ENCODE results near the gene C4orf50.

Gene C4orf50

DNA sequence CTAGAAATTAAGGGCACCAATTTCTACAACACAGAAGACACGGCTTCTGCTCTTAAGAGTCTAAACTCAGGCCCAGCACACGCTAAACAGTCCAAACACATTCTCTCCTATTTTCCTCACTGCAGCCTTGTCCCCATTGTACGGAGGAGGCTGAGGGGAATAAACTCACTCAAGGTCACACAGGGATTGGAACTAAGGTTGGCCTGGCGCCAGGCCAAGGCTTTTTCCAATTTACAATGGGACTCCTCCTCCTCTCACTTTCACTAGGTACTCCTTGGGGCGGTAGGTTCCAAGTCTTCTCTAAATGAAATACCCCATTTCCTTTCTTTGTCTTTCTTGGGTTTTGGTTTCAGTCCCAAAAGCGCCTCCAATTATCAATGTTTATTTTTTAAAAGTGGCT is 76.6 kb downstream of the C4orf50 start:
- Mint-ChIP-seq H3K9me3 (peaks cover 3% of the 10 kb centered on the region), H3K4me3 (no peak overlapping the region), H3K4me1 (peaks cover 8% of the 10 kb centered on the region), H3K27ac (no peak overlapping the region), H3K36me3 (no peaks in the 10 kb centered on the region)
- ATAC-seq, result no peak
- no peak for DNase-seq (ENCODE audit: low spot score in 2 of 2)

DNA sequence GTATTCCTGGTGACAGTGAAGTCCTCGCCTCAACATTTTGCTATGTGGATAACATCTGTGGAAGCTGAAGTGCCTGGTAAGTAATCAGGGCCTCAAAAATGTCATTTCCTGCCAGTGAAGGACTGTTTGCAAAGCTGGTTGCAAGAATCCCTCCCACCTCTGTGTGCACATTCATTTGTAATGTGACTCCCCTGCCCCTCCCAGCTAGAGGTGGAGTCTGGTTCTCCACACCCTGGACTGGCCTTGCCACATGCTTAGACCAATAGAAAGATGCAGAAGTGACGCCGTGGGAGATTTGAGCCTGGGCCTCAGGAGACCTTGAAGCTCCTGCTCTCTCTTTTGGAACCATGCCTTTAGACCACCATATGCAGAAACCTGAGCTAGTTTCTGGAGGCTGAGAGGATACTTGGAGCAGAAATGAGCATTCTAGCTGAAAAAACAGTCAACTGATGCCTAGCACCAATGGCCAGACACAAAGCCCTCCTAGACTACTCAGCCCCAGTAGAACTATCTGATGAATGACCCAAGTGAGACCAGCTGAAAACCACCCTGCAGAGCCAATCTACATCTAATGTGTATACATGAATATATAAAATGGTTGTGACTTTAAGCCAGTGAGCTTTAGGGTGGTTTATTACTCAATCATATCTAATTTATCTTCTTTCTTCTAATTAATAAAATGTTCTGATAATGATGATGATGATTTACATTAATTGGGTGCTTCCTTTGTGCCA is 77.6 kb downstream of the C4orf50 start:
- H3K27ac Mint-ChIP-seq, result peak overlapping the region; percentile 14
- H3K36me3 Mint-ChIP-seq, result no peaks in the 10 kb centered on the region
- no peak for DNase-seq (ENCODE audit: low spot score in 2 of 2)
- no peak overlapping the region for H3K4me3 Mint-ChIP-seq
- H3K4me1 Mint-ChIP-seq, result peaks cover 8% of the 10 kb centered on the region
- H3K9me3 Mint-ChIP-seq, result no peaks in the 10 kb centered on the region
- no peak for ATAC-seq

DNA sequence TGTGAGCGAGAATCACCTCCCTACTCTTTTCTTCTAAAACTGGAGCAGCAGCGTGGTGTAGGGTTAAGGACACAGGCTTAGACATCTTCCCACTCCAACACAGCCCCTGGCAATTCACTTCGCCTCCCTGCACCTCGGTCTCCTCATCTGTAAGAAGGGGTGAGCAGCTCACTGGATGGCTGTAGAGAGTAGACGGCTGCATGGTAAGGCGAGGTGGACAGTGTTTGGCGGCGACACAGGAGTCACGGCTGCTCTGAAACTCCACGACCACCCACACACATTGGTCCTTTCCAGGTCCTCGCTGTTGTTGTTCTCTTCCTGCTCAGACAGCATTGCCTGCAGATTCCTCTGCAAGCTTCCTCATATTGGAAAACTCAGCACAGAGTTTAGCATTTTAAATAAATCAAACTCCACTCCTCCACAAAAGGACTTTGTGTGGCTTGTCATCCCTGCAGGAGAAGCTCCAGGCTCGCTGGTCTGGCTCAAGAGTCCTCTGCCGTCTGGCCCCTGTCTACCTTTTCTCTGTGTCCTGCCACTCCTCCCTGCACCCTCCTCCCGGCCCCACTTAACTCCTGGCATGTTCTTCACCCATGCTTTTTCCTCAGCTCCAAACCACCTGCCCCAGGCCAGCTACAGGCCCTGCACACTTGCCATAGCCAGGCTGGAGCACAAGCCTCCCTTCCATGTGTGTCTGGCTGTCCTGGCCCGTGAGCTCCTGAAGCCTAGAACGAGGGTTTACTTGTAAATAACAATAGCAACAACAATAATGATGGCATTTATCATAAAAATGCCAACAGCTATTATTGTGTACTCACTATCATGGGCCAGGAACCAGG is 84.0 kb downstream of the C4orf50 start:
- no peak for ATAC-seq
- DNase-seq (ENCODE audit: low spot score in 2 of 2), result no peak
- Mint-ChIP-seq H3K27ac (no peak overlapping the region), H3K36me3 (no peaks in the 10 kb centered on the region), H3K4me1 (no peaks in the 10 kb centered on the region), H3K9me3 (no peaks in the 10 kb centered on the region), H3K4me3 (no peak overlapping the region)

DNA sequence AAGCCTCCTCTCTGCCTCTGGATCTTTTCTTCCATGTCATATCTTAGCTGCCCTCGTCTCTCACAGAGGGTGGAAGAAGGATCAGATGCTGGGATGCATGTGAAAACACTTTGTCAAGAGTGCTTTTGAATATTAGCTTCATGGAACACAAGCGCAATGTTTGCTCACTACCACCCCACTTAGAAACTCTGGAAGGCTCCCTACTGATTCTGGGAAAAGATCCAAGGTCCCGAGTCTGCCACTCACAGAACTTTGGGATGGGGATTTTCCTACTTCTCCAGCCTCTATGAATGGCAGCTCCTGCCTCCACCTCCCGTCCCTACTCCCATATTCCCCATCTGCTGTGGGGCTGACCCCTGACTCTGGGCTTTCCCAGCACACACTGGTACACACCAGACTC is 85.1 kb downstream of the C4orf50 start:
- ATAC-seq, result peak; percentile 32

DNA sequence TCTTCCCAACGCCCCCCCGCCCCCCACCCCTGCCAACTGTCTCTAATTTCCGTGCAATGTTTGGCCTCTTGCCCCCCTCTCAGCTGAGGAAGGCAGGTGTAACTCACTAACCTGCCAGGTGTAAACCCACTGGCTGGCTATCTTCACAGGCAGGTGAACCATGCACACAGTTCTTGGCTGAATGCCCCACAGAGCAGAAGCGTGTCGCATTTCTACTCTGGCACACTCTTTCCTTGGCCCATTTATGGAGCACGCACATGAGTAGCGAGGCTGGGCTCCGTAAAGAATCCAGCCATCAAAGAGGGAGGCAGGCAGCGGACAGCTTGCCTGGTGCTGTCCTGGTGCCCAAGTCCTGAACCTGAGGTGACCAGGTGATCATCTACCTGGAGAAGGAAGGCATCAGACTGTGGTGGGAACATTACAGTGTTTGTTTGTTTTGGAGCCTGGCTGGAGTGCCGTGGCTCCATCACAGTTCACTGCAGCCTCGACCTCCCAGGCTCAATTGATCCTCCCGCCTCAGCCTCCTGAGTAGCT is 86.1 kb downstream of the C4orf50 start:
- Mint-ChIP-seq H3K4me3 (no peak overlapping the region), H3K4me1 (no peaks in the 10 kb centered on the region), H3K9me3 (no peaks in the 10 kb centered on the region), H3K27ac (no peak overlapping the region), H3K36me3 (no peaks in the 10 kb centered on the region)
- DNase-seq (ENCODE audit: low spot score in 2 of 2) (no peak), ATAC-seq (no peak)

More for the DNA sequence above, 85.1 kb downstream of the C4orf50 start:
- no peak overlapping the region for H3K27ac Mint-ChIP-seq
- no peaks in the 10 kb centered on the region for H3K9me3 Mint-ChIP-seq
- no peak for DNase-seq (ENCODE audit: low spot score in 2 of 2)
- no peak overlapping the region for H3K4me3 Mint-ChIP-seq
- no peaks in the 10 kb centered on the region for H3K36me3 Mint-ChIP-seq
- no peaks in the 10 kb centered on the region for H3K4me1 Mint-ChIP-seq

DNA sequence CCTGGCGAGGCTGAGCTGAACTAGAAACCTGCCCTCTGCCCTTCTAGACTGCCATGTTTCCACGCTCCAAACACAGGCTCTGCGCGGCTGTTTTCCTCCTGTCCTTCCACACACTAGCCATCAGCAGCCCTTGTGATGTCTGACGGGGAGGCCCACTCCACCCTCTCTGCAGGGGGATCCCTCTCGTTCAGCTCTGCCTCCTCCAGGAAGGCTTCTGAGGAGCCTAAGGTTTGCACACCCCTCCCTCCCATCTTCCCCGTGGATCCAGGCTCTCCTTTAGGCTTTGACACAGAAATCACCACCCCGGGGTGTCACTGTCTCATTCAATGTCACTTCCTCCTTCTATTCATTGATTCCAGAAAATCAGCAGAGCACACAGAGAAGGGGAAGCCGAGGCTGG is 86.7 kb downstream of the C4orf50 start:
- DNase-seq (ENCODE audit: low spot score in 2 of 2), result no peak
- Mint-ChIP-seq H3K4me3 (no peak overlapping the region), H3K27ac (no peak overlapping the region), H3K36me3 (no peaks in the 10 kb centered on the region), H3K4me1 (no peaks in the 10 kb centered on the region), H3K9me3 (no peaks in the 10 kb centered on the region)
- no peak for ATAC-seq

DNA sequence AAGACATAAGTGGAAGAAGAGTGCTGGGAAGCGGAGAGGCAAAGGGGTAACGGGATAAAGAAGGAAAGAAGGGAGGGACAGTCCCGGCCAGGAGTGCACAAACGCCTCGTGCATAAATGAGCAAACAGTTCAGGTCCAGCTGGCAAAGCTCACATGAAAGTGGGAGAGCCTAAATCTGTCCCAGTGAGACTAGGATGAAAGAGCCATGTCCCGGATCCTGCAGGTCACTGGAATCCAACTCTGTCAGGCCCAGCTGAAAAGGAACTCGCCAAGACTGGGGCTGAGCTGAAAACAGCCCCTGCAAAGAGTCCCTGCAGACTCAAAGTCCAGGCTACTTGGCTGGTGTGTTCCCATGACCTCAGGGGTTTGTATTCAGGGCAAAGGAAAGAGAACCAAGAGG is 87.4 kb downstream of the C4orf50 start:
- DNase-seq (ENCODE audit: low spot score in 2 of 2) (no peak), ATAC-seq (no peak)
- H3K4me3 Mint-ChIP-seq, result no peak overlapping the region
- no peaks in the 10 kb centered on the region for H3K4me1 Mint-ChIP-seq
- H3K9me3 Mint-ChIP-seq, result no peaks in the 10 kb centered on the region
- no peaks in the 10 kb centered on the region for H3K36me3 Mint-ChIP-seq
- no peak overlapping the region for H3K27ac Mint-ChIP-seq

DNA sequence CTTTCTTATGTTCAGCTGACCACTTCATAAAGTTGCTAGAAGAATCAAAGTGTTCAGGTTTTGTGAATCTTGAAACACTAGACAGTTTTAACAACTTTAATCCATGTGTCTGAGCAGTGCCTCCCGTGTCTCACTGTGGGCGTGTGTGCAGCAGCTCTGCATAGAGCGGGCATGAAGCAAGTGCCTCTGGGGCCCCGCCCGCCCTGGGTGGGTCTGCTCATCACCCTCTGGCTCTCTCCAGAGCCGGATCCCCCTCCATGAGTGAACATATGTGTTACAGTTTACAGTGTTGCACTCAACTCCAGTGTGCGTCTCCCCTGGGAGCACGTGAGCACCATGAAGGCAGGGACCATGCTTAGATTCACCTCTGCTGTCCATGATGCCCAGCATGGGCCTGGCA is 87.8 kb downstream of the C4orf50 start:
- H3K4me3 Mint-ChIP-seq, result no peak overlapping the region
- H3K4me1 Mint-ChIP-seq, result no peaks in the 10 kb centered on the region
- no peaks in the 10 kb centered on the region for H3K9me3 Mint-ChIP-seq
- H3K27ac Mint-ChIP-seq, result no peak overlapping the region
- ATAC-seq (no peak), DNase-seq (ENCODE audit: low spot score in 2 of 2) (no peak)
- no peaks in the 10 kb centered on the region for H3K36me3 Mint-ChIP-seq

DNA sequence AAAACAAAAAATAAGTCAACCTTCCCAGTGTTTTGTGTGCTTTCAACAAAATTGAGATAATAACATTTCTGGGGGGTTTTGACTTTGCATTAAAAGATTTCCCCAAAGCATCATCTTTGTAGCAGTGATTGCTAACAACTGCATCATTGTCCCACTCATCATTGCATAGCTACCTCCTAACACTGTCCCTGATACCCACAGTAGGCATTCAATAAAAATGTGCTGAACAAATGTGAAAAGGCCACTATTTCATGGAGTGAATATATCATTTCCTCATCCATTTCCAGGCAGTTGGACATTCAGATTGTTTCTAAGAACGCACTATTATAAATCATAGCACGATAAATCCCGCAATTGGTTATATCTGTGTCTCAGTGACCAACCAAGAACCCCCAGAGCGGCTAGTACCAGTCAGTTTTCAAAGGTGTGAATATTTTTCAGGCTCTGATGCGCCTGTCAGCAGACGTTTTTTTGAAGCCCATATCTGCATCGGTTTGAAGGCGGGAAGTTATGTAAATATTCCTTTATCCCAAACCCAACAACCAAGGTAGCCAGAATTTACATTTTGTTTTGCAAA is 89.3 kb downstream of the C4orf50 start:
- H3K4me1 Mint-ChIP-seq, result no peaks in the 10 kb centered on the region
- H3K36me3 Mint-ChIP-seq, result no peaks in the 10 kb centered on the region
- H3K4me3 Mint-ChIP-seq, result no peak overlapping the region
- ATAC-seq, result no peak
- H3K9me3 Mint-ChIP-seq, result no peaks in the 10 kb centered on the region
- no peak for DNase-seq (ENCODE audit: low spot score in 2 of 2)
- no peak overlapping the region for H3K27ac Mint-ChIP-seq

DNA sequence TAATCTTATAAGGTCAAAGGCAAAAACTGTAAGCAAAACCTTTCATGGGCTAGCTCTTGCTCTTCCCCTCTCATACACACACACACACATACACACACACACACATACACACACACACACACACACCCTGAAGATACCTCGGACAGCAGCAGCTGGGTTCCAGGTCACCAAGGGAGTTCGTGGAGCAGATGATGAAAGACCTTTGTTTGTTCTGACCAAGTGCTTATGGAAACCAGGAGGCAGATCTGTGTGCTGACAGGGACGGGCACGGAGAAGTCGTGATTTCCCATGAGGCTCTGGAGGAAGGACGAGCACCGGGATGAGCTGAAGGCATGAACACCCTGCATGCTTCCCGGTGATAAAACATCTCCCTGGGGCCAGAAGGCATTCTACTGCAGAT is 90.0 kb downstream of the C4orf50 start:
- H3K9me3 Mint-ChIP-seq, result no peaks in the 10 kb centered on the region
- H3K4me1 Mint-ChIP-seq, result no peaks in the 10 kb centered on the region
- H3K27ac Mint-ChIP-seq, result no peak overlapping the region
- ATAC-seq, result no peak
- no peaks in the 10 kb centered on the region for H3K36me3 Mint-ChIP-seq
- no peak overlapping the region for H3K4me3 Mint-ChIP-seq
- no peak for DNase-seq (ENCODE audit: low spot score in 2 of 2)

DNA sequence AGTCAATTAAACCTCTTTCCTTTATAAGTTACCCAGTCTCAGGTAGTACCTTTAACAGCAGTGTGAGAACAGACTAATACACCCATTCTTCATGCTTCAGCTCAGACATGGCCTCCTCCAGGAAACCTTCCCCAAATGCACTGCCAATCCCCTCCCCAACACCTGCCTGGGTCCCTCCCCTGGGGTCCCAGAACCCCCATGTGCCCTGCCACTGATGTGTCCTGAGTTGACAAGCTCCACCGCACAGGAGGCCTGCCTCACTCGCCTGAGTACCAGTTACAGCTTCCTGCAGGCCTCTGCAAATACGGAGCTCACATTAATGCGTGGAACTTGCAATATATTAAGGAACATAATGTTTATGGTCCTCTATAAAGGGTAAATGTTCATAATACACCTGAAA is 90.5 kb downstream of the C4orf50 start:
- Mint-ChIP-seq H3K36me3 (no peaks in the 10 kb centered on the region), H3K4me3 (no peak overlapping the region), H3K27ac (no peak overlapping the region), H3K4me1 (no peaks in the 10 kb centered on the region), H3K9me3 (no peaks in the 10 kb centered on the region)
- no peak for ATAC-seq
- DNase-seq (ENCODE audit: low spot score in 2 of 2), result no peak

DNA sequence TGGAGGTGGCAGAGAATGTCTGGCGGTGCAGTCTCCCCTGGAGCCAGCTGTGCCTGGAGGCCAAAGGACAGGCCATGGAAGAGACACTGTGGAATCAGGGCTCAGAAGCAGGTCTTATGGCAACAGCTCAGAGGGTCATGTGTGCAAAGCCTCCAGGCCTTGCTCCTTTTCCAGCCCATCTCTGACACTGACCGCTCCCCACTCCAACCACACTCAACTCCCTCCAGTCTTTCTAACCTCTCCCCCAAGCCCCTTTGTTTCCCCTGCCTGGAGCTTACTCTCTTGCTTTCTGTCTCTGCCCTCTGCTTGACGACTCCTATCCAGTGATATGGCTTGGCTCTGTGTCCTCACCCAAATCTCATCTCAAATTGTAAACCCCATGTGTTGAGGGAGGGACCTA is 91.1 kb downstream of the C4orf50 start:
- no peak overlapping the region for H3K4me3 Mint-ChIP-seq
- no peak for ATAC-seq
- no peaks in the 10 kb centered on the region for H3K36me3 Mint-ChIP-seq
- no peak for DNase-seq (ENCODE audit: low spot score in 2 of 2)
- no peaks in the 10 kb centered on the region for H3K4me1 Mint-ChIP-seq
- H3K9me3 Mint-ChIP-seq, result no peaks in the 10 kb centered on the region
- no peak overlapping the region for H3K27ac Mint-ChIP-seq

DNA sequence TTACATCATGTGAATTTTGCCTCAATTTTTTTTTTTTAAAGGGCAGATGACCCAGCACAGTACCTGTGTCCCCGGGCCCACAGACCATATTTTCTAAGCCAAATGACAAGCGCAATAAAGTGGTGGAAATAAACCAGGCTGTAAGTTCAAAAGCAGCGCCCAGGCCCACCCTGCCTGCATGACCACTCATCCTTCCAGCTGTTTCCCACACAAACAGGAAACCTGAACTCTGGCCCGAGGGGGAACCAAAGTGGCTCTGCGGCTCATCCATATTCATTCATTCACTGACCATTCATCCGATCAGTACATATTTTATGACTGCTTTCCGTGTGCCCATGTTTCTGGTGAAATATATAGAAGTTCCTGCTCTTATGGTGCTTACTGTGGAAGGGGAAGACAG is 91.6 kb downstream of the C4orf50 start:
- DNase-seq (ENCODE audit: low spot score in 2 of 2), result no peak
- no peak overlapping the region for H3K27ac Mint-ChIP-seq
- H3K9me3 Mint-ChIP-seq, result no peaks in the 10 kb centered on the region
- no peak for ATAC-seq
- H3K4me1 Mint-ChIP-seq, result no peaks in the 10 kb centered on the region
- H3K36me3 Mint-ChIP-seq, result no peaks in the 10 kb centered on the region
- H3K4me3 Mint-ChIP-seq, result no peak overlapping the region

DNA sequence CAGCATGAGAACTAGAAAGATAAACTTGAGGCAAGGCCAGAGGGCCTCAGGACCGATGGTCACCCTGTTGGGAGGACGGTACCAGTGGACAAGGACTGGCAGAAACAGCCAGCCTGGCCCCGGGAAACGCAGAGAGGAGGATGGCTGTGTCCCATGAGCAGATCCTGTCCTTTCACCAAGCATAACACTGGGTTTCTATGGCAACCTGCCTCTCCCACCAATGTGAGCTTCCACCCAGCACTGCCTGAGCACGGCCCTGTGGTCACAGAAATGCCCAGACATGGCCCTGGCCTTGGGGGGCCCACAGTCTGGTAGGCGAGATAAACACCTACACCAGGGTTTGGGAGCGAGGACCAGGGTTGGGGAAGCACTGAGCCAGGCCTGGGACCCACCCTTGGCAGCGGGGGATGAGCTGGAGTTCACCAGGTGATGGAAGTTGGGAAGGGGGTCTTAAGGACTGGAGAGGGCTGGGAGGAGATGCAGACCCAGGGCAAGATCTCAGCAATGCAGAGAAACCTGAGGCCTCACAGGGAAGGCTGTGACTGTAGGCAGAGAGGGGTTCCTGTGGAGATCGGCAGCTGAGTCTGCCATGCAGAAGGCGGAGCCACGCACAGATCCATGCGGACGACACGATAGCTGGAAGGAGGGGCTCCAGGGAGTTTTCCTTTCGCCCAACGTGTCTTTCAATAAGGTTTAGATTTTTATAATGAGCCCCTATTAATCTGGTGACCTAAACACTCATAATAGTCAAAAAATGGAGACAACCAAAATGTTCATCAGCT is 92.6 kb downstream of the C4orf50 start:
- H3K36me3 Mint-ChIP-seq, result no peaks in the 10 kb centered on the region
- H3K4me1 Mint-ChIP-seq, result peaks cover 7% of the 10 kb centered on the region
- no peak overlapping the region for H3K4me3 Mint-ChIP-seq
- ATAC-seq, result no peak
- no peaks in the 10 kb centered on the region for H3K9me3 Mint-ChIP-seq
- H3K27ac Mint-ChIP-seq, result no peak overlapping the region
- no peak for DNase-seq (ENCODE audit: low spot score in 2 of 2)

DNA sequence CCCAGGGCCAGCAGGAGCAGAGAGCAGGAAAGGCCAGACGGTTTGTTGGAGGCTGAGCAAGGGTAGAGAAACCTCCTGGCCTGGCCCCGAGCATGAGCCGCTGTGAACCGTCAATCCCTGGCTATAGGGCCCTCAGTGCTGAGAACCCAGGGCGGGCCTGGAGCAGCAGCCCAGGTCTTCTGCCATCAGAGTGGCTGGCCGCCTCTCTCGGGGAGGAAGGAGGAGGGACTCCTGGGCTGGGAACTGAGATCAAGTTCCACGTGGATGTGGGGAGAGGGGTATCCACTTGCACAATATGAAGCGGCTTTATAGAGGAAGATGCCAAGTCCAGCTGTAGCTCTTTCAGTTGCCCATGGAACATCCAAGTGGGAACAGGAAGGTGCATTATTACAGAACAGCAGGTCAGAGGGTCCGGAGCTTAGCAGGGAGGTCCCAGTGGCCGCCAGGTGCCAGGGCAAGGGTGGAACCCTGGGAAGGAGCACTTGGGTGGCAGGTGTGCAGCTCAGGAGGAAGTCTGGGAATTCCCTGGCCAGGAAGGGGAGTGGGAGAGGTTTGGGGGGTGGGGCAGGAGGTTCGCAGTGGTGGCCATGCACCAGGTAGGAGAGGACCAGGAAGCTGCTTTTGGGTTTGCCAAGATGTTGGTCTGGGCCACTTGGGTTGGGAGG is 93.6 kb downstream of the C4orf50 start:
- H3K4me3 Mint-ChIP-seq, result no peak overlapping the region
- DNase-seq (ENCODE audit: low spot score in 2 of 2) (no peak), ATAC-seq (no peak)
- no peaks in the 10 kb centered on the region for H3K9me3 Mint-ChIP-seq
- peaks cover 7% of the 10 kb centered on the region for H3K4me1 Mint-ChIP-seq
- no peak overlapping the region for H3K27ac Mint-ChIP-seq
- H3K36me3 Mint-ChIP-seq, result no peaks in the 10 kb centered on the region

Measured in stimulated activated effector memory CD8-positive, alpha-beta T cell treated with anti-CD3 and anti-CD28 coated beads, Interleukin-12 subunit alpha, Interleukin-12 subunit beta, amount 100 ng/mL, for 72 hours (primary cell).